HG03520 (cell line): Measurements from ENCODE around the gene AKNA.

Experiments used
- ATAC-seq: cut with Tn5 transposase; IDR thresholded peaks from one replicate; pipeline ENCODE4 v1.9.1; 2021; ENCODE audit warnings: mild to moderate bottlenecking, moderate library complexity; ENCODE audit not compliant: unreplicated experiment

Gene AKNA

DNA sequence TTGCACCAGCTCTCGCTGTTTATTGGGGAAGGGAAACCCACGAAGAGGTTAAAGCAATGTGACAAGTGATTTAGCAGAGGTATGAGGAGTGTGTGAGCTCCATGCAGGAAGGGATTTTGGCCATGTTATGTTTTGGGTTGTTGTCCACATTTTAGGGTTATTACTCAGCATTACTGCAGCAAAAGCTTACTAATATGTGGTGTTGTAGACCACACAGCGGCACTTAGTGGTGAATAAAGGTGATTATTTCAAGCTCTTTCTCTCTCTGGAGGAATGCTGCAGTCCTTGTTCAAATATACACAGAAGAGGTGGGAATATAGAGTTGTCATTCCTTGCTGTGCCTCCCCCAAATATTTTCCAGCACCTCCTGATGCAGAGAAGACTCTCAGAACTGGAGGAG, 29.7 kb upstream of the AKNA start:
- ATAC-seq = no peak

DNA sequence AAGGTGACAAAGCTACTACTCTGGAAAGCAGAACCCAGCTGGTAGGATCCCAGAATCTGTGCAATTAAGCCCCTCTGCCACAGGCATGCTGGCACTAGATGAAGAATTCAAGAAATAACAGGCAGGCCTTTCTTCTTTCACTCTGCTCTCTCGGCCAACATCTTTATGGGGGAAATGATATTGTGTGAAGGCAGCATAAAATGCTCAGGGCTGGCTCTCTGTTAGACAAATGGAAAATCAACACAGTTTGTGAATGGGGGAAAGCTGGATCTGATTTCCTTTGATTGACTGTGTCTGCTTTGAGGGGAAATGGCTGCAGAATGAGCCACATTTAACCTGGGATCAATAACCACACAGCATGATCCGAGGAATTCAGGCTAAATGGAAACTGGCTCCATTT, 29.1 kb upstream of the AKNA start:
- no peak for ATAC-seq

DNA sequence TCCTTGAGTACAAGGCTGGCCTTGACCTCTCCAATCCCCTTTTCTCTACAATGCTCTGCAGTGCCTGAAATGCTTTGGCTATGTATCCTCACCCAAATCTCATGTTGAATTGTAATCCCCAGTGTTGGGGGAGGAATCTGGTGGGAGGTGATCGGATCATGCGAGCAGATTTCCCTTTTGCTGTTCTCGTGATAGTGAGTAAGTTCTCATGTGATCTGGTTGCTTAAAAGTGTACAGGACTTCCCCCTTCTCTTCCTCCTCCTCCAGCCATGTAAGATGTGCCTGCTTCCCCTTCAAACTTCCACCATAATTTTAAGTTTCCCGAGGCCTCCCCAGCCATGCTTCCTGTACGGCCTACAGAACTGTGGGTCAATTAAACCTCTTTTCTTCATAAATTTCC, 28.5 kb upstream of the AKNA start:
- ATAC-seq = no peak

DNA sequence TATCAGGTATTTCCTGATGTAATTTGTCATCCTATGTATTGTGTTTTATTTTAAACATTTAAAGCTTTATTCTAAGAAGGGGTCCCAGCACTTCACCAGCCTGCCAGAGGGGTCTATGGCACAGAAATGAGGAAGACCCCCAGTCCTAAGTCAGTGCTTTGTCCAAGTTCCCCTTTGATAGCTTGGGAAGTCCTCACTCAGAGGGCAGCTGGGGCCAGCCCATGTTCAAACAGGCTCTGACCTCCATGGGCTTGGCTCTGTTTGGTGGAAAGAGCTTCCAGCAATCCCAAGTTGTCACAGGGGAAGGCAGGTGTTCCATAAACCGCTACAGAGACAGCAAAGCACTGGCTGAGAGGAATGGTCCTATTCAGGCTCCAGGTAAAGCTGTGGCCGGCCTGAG, 26.6 kb upstream of the AKNA start:
- no peak for ATAC-seq

DNA sequence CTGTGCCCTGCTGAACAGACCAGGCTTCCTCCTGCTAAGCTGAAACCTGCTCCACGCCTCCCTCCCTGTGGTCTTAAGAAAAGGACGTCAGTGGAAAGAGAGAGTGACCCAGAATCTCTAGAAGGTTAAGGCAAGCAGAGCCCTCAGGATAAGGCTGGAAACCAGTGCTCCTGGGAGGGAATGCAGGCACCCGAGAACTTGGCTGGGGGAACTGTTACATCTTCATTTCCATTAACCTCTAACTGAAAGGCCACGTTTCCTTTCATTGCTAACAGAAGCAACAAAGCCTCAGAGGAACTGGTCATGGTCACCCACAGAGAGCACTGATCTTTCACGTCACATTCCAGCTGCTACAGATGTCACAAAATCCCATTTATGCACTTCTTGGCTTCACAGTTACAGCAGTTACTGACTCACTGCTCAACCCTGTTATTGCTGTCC, 26.1 kb upstream of the AKNA start:
- no peak for ATAC-seq

DNA sequence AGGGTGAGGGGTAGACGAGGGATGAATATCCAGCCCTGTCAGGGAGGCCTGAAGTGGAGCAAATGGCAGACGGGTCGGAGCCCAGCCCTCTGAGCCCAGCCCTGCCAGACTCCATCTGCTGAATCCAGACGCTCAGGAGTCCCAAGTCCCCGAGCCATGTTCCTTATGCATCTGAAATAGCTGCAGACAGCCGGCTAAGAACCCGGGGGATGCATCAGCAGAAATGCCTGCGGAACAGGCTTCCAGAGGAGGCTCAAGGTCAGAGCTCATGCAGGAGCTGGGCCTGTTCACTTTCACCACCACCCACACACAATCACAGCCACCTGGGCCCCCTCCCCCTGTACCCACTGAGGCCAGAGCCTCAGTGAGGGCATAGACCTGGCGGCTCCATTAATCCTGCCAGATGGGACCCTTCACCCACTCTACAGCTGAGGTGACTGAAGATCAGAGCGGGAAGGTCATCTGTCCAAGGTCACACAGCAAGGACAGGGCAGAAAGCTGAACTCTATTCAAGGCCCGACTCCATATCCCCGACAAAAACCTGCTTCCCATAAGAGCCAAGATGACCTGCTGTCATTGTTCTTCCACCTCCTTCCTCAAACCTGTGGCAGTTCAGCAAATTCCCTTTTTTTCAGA, 24.4 kb upstream of the AKNA start:
- ATAC-seq = no peak

DNA sequence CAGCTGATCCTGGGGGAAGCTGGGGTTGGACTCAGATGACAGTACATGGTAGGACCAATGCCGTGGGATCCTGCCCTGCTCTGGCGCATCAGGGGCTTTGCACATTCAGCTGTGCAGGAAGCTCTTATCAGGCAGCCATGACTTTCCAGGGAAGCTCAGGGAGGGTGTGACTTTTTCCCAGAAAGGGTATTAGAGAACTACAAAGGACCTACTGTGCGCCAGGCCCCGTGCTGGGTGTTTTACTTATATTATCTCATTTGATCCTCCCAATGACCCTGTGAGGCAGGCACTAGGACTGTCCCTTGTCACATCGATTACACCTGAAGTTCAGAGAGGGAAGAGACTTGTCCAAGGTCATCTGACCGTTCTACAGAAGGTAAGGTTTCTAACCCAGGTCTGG, 23.7 kb upstream of the AKNA start:
- no peak for ATAC-seq

DNA sequence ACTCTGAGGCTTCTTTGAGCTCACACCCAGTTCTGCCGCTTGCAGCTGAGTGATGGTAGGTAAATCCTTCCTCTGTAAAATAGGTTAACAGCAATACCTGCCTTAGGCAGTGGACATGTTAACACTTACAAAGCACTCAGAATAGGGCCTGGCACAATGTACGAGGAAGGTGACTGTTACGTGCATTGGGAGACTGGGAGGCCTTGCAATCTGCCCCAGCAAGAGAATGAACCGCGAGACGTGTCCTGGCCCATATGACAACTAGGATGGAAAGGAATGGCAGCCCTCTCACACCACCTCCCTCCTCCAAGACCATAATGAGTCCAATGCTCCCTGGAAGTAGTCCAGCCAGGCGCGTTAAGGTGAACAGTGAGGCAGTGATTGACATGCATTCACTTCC, 23.1 kb upstream of the AKNA start:
- ATAC-seq = no peak

DNA sequence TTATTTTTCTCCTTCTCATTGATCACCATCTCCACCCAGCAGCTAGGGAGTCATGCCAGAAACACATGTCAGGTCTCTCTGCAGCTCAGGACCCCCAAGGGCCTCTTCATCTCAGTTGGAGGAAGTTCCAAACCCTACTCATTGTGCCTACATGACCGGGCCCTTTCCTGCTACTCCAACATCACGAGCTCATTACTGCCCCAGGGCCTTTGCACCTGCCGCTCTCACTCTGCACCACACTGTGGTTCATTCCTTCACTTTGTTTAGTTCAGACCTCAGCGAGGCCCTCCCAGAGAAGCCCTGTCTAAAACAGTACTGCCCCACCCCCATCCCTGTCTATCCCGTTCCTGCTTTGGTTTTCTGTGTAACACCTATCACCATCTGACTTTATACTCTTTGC, 22.1 kb upstream of the AKNA start:
- no peak for ATAC-seq

DNA sequence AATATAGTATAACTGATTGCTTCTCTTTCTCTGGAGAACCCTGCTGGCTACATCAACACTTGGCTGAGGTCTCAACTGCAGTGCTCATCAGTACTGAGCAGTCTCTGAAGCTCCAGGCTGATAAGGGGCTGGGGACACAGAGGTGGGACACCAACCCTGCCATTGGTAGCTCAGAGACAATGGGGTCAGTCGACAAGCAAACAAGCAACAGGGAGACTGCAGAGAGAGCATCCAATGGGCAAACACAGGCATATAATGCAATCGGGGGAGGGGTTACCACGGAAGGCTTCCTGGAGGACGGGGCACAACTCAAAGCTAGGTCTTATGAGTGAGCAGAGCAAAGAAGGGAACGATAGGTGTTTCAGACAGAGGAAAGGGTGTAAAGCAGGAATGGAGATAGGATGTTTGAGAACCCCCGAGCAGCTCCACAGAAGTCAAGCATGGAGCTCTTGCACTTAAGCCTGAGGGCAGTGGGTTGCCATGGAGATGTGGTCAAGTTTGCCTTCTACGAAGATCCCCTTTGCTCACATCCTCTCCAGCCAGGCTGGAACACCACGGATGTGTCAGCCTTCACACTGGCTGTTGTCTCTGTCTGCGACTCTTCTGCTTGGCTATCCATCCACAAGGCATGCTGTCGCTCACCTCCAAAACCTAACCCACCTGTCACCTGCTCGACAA, 21.5 kb upstream of the AKNA start:
- ATAC-seq = no peak

DNA sequence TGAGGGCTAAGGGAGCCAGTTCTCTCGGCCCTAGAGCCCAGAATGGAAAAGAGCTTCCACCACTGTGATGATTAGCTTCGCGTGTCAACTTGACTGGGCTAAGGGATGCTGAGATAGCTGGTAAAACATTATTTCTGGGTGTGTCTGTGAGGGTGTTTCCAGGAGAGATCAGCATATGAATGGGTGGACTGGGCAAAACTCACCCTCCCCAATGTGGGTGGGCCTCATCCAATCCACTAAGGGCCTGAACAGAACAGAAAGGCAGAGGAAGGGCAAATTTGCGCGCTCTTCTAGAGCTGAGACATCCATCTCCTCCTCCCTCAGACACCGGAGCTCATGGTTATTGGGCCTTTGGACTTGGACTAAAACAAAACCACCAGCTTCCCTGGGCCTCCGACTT, 20.9 kb upstream of the AKNA start:
- no peak for ATAC-seq

DNA sequence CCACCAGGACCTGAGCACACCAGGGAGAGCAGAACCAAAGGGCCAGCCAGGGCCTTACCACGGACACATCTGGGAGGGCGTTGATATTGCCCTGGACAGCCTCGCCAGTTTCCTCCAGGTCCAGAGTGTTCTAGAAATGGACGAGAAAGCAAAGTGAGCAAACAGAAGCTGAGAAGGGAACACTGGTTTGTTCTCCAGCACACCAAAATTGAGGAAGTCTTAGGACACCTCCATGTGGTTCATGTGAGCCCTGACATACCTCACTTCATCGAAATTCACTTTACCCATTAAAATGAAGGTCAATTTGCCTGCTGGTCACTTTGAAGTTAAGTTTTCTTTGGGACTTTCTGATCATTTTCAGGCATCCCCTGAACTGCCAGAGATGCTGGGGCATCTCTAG, 20.1 kb upstream of the AKNA start:
- no peak for ATAC-seq

DNA sequence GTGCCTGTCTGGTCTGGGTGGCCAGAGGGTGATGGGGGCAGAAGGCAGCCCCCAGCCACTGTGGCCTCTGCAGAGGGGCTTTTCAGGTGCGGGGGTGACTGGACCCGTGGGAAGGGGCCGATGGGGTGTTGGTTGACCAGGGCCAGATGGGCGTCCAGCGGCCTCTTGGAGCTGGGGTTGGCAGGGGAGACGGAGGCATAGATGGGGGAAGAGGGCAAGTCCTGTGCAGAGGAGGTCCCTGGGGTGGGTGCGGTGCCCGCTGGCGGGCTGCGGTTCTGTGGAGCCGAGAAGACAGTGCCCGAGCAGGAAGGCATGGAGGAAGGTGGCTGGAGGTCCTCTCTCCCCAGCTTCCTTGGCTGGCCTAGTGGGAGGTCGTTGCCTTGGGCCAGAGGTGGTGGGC, 18.7 kb upstream of the AKNA start:
- ATAC-seq = no peak

DNA sequence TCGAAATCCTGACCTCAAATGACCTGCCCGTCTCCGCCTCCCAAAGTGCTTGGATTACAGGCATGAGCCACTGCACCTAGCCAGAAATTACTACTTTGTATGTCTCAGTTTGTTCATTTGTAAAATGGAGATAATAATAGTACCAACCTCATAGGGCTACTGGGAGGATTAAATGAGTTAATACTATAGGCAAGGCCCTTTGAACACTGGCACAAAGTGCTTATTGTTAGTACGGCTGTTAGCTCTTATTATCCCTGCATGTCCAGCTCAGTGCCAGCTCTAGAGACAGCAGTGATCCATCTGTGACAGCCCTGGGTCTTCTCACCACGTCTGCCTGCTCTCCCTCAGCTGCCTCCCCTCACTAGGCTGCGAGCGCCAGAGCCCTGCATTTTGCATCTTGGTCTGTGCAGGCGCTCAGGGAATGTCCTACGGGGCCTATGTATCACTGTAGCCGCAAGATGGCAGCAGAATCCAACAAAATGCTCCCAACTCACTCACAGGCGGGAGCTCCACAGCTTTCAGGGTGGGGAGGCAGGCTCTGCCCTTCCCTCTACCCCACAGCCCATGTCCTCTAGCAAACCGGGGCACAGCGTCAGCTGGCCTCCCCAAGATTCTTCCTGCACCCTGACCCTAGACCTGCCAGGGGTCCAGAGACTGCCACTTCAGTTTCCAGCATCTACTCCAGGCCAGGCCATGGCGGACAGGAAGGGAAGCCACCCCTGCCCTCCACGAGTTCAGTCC, 17.7 kb upstream of the AKNA start:
- ATAC-seq = peak; percentile 79

DNA sequence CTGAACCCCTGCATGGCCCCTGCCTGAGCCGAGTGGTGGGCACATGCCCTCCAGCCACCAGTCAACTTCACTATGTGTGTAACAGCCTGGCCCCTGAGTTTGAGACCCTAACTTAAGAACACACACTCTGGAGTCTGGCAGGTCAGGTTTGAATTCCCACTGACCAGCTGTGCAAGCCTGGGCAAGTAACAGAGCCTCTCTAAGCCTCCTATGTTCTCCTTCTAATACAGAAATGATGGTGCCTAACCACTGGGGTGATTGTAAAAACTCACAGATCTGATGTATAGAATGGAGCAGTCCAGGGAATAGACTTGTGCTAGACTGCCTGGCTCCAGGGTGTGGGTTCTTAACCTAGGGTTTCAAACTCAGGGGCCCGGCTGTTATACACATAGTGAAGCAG, 16.7 kb upstream of the AKNA start:
- ATAC-seq = no peak

DNA sequence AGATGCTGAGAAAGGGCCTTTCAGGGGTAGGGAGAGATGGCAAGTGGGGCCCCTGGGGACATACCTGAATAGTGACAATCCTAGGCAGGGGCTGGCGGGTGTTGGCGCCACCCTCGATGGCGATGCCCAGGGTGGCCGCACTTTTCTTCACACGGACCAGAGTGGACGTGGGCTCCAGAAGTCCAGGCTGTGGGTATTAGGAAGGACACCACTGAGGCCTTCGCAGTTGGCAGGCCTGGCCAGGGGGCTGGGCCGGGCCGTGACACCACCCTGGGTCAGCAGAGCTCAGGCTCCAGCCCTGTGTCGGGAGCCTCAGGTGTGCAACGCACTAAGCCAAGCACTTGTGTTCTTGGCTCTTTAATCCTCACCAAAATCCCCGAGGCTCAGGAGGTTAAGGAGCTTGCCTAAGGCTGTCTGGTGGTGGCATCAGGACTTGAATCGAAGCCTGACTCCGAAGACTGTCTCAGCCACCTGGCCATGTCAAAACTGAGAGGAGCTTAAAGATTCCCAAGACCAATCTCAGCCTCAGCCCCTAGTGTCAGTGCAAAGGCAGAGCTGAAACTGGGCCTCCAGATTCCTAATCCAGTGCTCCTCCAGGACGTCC, 15.5 kb upstream of the AKNA start:
- ATAC-seq = no peak

DNA sequence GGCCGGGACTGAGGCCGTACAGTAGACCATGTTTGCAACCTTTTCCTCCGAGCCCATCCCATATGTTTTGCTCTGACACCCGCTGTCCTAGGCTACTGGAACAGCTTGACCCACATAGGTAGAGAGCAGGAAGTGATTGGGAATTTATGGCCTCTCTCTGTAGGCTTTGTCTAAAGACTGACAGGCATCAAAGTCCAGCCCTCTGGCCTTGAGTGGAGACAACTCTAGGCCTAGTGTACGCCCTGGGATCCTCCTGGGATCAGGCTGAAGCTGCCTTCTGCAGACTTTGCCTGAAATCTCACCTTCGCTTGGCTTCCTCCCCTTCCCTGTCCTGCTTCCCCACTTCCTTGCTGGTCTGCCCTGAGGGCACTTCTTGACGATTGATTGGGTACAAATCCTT, 13.6 kb upstream of the AKNA start:
- no peak for ATAC-seq

DNA sequence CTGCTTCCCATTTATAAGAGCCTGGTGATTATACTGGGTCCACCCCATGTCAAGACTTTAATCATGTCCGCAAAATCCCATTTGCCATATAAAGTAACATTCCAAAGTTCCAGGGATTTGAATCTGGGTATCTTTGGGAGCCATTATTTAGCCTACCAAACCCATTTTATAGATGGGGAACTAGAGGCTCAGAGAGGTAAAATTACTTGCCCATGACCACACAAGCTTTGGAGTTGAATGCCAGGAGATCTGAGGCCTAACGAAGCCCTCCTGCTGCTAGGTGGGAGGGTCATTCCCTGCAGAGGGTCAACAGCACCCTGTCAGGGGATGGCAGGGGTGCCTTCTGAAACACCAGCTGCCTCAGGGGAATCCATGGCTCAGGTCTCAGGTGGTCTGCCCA, 13.0 kb upstream of the AKNA start:
- no peak for ATAC-seq

DNA sequence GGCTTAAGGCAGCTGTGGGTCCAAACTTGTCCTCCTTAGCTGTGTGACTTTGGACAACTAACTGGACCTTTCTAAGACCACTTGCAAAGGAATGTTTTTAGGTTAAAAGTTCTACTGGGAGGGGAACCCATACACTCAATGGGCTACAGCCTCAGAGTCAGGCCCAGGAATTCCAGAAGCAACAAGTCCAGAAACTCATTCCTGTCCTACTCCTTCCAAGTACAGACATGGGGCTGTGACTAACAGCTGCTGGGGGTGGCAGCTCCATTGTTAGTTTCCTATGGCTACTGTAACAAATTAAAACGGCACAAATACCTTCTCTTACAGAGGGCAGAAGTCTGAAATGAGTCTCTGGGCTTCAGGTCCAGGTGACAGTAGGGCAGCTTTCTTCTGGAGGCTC, 12.4 kb upstream of the AKNA start:
- no peak for ATAC-seq

DNA sequence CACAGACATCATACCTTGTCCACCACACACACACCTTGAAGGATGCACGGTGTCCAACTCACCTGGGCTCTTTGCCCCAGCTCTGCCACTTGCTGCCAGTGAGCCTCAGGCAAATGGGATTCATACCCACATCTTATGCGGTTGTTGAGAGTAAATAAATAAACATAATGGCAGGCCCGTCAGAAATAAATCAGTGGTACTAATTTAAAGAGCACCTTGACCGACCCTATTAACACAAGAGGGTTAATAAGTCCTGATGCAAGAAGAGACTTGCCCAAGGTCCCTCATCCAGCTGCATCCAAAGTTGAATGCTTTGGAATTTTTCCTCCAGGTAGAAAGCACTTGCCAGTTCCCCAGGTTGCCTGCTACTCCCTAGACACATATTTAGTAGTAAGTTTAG, 11.6 kb upstream of the AKNA start:
- ATAC-seq = no peak

DNA sequence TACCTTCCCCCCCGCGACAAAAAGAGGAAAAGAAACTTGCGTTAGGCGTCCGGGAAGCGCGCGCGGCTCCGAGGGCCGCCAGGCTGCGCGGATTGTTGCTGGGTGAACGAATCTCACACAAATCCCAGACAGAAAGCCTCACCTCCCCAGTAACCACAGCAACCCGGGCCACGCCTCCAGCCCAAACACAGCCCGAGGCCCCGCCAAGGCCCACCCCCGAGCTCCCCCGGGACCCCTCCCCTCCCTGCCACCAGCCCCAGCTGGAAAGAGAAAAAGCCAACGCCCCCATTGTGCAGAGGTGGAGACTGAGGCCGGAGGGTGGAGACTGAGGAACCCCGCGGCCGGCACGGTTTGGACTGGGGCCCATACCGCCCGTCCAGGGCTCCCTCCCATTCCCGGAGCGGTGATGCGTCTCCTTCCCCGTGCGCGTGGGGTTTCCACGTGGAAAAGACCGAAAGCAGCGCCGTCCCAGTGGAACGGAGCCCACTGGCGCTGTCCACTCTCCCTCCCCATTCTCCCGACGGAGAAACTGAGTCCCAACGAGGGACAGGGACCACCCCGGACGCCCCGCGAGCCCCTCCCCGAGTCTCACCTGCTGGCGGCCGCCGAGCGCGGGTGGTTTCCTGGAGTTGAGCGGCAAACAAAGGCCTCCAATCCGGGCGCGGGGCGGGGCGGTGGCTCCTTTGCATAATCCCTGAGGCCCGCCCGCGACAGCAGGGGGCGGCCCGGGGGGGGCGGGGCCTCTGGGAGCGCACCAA, 10.2 kb upstream of the AKNA start:
- ATAC-seq = peak; percentile 66
